Measurements from ENCODE around the gene HSCB. TPM values are rescaled to one million over a fixed set of nuclear protein-coding genes. Genes with fewer than 3 reads are reported as not detected.
A peak's percentile ranks its signal among the peaks of the same experiment; 100 is the strongest.
"Not testable (repeated sequence)": the region's sequence is repeated elsewhere in the genome, so short reads cannot be mapped to it uniquely, and the experiment has no call there.

HSCB gene
- total and polyA plus RNA-seq, 2 donors from 2014 or later: 13.2 to 32.1 TPM

- DNase-seq (no peak), FAIRE-seq (no peak)
- Histone ChIP-seq H3K36me3 (ENCODE audit: control insufficient read depth in 2 of 3, insufficient read depth in 3 of 3, low read length in 3 of 3) (peaks cover 7 to 25% (median 8%) of the 10 kb centered on the region in 3 donors), H3K9me3 (ENCODE audit: control insufficient read depth in 2 of 3, insufficient read depth in 1 of 3, low read length in 3 of 3) (no peaks in the 10 kb centered on the region), H3K4me3 (ENCODE audit: low read length in 3 of 3) (peak overlapping the region; percentile 92 to 99 (median 95)), H3K4me1 (ENCODE audit: control insufficient read depth in 2 of 3, insufficient read depth in 2 of 3, low read depth in 1 of 3, low read length in 3 of 3) (peaks cover 3 to 7% (median 5%) of the 10 kb centered on the region in 3 donors), H3K27me3 (ENCODE audit: control insufficient read depth, insufficient read depth, low read length) (no peaks in the 10 kb centered on the region), H3K27ac (ENCODE audit: low read depth in 2 of 2, low read length in 2 of 2) (peak overlapping the region; percentile 98 to 99), H3K9ac (ENCODE audit: low read length in 3 of 3) (peak overlapping the region; percentile 58 to 98 (median 82))
- no peak for TF ChIP-seq CTCF (IDR thresholded peaks at IDR 0.05; ENCODE audit: borderline replicate concordance, extremely low read depth, insufficient read depth)
- intact Hi-C loops (cut with DNase I): no loop called here
Observed at GRCh38 chr22:28742562-28742962, 723 bp downstream of the HSCB start.

GRCh38 chr22:28743852-28744251, 2.0 kb downstream of the HSCB start:
- H3K27me3 ChIP-seq (ENCODE audit: control insufficient read depth, insufficient read depth, low read length): no peaks in the 10 kb centered on the region
- no peak for DNase-seq
- no peaks in the 10 kb centered on the region for H3K9me3 ChIP-seq (ENCODE audit: control insufficient read depth in 2 of 3, insufficient read depth in 1 of 3, low read length in 3 of 3)
- H3K27ac ChIP-seq (ENCODE audit: low read depth in 2 of 2, low read length in 2 of 2): no peak overlapping the region
- H3K36me3 ChIP-seq (ENCODE audit: control insufficient read depth in 2 of 3, insufficient read depth in 3 of 3, low read length in 3 of 3): peaks cover 8 to 28% (median 9%) of the 10 kb centered on the region in 3 donors
- no peak for FAIRE-seq
- TF ChIP-seq CTCF (IDR thresholded peaks at IDR 0.05; ENCODE audit: borderline replicate concordance, extremely low read depth, insufficient read depth): no peak
- H3K4me3 ChIP-seq (ENCODE audit: low read length in 3 of 3): no peak overlapping the region
- H3K4me1 ChIP-seq (ENCODE audit: control insufficient read depth in 2 of 3, insufficient read depth in 2 of 3, low read depth in 1 of 3, low read length in 3 of 3): peaks cover 3 to 7% (median 5%) of the 10 kb centered on the region in 3 donors
- H3K9ac ChIP-seq (ENCODE audit: low read length in 3 of 3): no peak overlapping the region
- intact Hi-C loops (cut with DNase I): no loop called here

GRCh38 chr22:28750471-28750881, 8.6 kb downstream of the HSCB start:
- no peaks in the 10 kb centered on the region for H3K9me3 ChIP-seq (ENCODE audit: control insufficient read depth in 2 of 3, insufficient read depth in 1 of 3, low read length in 3 of 3)
- no peaks in the 10 kb centered on the region for H3K27me3 ChIP-seq (ENCODE audit: control insufficient read depth, insufficient read depth, low read length)
- H3K4me1 ChIP-seq (ENCODE audit: control insufficient read depth in 2 of 3, insufficient read depth in 2 of 3, low read depth in 1 of 3, low read length in 3 of 3): no peaks in the 10 kb centered on the region
- peaks cover 2 to 16% (median 5%) of the 10 kb centered on the region in 3 donors for H3K36me3 ChIP-seq (ENCODE audit: control insufficient read depth in 2 of 3, insufficient read depth in 3 of 3, low read length in 3 of 3)
- no peak overlapping the region for H3K9ac ChIP-seq (ENCODE audit: low read length in 3 of 3)
- H3K27ac ChIP-seq (ENCODE audit: low read depth in 2 of 2, low read length in 2 of 2): no peak overlapping the region
- DNase-seq (peak in 1 of 5 donors; percentile 60), FAIRE-seq (no peak)
- no peak overlapping the region for H3K4me3 ChIP-seq (ENCODE audit: low read length in 3 of 3)
- intact Hi-C loops (cut with DNase I): no loop called here
- no peak for TF ChIP-seq CTCF (IDR thresholded peaks at IDR 0.05; ENCODE audit: borderline replicate concordance, extremely low read depth, insufficient read depth)

DNA sequence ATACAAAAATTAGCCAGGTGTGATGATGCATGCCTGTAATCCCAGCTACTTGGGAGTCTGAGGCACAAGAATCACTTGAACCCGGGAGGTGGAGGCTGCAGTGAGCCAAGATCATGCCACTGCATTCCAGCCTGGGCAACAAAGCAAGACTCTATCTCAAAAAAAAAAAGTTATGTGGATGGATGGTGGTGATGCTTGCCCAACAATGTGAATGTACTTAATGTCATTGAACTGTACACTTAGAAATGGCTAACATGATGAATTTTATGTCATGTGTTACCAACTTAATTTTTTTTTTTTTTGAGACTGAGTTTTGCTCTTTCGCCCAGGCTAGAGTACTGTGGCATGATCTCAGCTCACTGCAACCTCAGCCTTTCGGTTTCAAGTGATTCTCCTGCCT, 12.7 kb downstream of the HSCB start:
- intact Hi-C loops (cut with DNase I); H3K27ac ChIP-seq (ENCODE audit: low read depth in 2 of 2, low read length in 2 of 2); DNase-seq; H3K9me3 ChIP-seq (ENCODE audit: control insufficient read depth in 2 of 3, insufficient read depth in 1 of 3, low read length in 3 of 3); H3K4me1 ChIP-seq (ENCODE audit: control insufficient read depth in 2 of 3, insufficient read depth in 2 of 3, low read depth in 1 of 3, low read length in 3 of 3); H3K36me3 ChIP-seq (ENCODE audit: control insufficient read depth in 2 of 3, insufficient read depth in 3 of 3, low read length in 3 of 3); FAIRE-seq; H3K27me3 ChIP-seq (ENCODE audit: control insufficient read depth, insufficient read depth, low read length); H3K4me3 ChIP-seq (ENCODE audit: low read length in 3 of 3); H3K9ac ChIP-seq (ENCODE audit: low read length in 3 of 3): not testable (repeated sequence)
